ENCODE data around the gene CNTRL.
"Not testable (repeated sequence)": the region's sequence is repeated elsewhere in the genome, so short reads cannot be mapped to it uniquely, and the experiment has no call there.

The CNTRL gene

DNA sequence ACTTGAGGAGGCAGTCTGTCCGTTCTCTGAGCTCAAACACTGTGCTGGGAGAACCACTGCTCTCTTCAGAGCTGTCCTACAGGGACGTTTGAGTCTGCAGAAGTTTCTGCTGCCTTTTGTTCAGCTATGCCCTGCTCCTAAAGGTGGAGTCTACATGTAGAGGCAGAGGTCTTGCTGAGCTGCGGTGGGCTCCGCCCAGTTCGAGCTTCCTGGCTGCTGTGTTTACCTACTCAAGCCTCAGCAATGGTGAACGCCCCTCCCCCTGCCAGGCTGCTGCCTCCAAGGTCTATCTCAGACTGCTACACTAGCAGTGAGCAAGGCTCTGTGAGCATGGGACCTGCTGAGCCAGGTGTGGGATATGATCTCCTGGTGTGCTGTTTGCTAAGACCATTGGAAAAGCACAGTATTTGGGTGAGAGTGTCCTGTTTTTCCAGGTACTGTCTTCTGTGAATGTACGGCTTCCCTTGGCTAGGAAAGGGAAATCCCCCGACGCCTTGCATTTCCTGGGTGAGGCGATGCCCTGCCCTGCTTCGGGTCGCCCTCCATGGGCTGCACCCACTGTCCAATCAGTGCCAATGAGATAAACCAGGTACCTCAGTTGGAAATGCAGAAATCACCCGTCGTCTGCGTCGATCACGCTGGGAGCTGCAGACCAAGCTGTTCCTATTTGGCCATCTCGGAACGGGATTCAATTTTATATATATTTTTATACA, 58.5 kb downstream of the CNTRL start:
- peak; percentile 64 for DNase-seq

GRCh38 chr9:121135642-121136041, 60.9 kb downstream of the CNTRL start:
- DNase-seq, result no peak

- DNase-seq, result no peak
These were observed 63.8 kb downstream of the CNTRL start for GRCh38 chr9:121138561-121138960.

DNA sequence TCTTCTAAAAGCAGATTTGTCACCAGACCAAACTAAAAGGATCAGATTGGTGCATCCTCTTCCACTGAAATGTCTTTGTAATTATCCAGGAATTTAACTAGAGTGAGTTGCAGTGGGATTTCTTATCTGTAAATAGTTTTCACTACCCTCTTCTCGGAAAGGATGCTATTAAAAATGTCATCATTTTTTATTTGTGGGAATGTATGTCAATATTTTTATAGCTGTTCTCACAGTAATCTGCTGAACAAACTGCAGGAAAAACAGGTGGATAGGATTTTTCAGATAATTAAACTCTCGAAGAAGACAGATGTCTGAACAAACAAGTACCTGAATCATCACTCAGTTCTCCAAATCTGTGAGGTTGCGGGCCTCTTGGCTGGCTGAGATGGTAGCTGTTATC, 64.2 kb downstream of the CNTRL start:
- no peak for DNase-seq

DNA sequence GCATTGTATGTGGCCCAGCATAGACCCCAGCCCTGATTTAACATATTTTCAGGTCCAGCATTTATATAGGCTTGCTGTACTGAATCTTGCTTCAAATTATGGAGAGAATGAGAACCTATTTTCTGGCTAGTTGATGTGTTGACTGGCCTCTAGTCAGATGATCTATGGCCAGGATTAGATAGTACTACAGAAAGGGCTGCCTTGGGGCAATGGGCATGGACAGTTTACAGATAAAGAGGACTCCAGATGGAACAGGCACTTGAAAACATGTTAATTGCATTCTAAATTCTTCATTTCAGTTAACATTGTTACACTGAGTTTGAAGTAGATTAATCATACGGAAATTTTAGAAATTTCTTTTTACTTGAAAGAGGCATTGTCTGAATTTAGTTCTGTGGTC, 65.4 kb downstream of the CNTRL start:
- DNase-seq, result no peak

DNA sequence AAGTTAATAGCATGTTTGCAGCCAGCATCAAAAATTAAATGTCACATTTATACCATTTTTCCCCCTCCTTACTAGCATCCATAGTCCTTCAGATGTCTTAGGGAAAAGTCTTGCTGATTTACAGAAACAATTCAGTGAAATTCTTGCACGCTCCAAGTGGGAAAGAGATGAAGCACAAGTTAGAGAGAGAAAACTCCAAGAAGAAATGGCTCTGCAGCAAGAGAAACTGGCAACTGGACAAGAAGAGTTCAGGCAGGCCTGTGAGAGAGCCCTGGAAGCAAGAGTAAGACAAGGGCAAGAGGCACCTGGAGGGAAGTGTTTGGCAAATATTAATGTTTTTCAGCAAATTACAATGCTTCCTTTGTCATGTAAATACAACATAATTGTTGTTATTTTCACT, 66.6 kb downstream of the CNTRL start:
- DNase-seq, result no peak

- no peak for DNase-seq
These were observed 67.0 kb downstream of the CNTRL start for GRCh38 chr9:121141706-121142105.

GRCh38 chr9:121143771-121144170, 69.0 kb downstream of the CNTRL start:
- no peak for DNase-seq

GRCh38 chr9:121144482-121144881, 69.7 kb downstream of the CNTRL start:
- no peak for DNase-seq

DNA sequence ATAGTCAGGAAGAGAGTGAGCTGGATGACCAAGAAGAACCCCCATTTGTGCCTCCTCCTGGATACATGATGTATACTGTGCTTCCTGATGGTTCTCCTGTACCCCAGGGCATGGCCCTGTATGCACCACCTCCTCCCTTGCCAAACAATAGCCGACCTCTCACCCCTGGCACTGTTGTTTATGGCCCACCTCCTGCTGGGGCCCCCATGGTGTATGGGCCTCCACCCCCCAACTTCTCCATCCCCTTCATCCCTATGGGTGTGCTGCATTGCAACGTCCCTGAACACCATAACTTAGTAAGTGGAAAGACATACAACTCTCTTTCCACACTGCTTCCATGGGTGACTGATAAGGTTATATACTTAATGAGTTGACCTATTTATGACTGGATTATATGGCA, 75.4 kb downstream of the CNTRL start:
- DNase-seq, result no peak

GRCh38 chr9:121153642-121154041, 78.9 kb downstream of the CNTRL start:
- DNase-seq, result no peak

DNA sequence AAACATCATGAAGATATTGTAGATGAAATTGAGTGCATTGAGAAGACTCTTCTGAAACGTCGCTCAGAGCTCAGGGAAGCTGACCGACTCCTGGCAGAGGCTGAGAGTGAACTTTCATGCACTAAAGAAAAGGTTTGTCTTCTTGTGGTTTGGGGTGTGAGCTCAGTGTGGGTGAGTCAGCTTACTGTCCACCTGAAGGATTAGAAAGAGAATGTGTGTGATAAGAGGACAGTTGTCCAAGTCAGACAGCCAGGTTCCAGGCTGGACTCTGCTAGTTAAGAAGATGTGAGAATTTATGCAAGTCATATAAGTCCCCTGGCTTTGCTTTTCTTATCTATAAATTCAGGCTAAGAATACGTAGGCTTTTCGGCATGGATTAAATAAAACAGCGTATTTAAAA, 80.0 kb downstream of the CNTRL start:
- DNase-seq, result no peak

DNA sequence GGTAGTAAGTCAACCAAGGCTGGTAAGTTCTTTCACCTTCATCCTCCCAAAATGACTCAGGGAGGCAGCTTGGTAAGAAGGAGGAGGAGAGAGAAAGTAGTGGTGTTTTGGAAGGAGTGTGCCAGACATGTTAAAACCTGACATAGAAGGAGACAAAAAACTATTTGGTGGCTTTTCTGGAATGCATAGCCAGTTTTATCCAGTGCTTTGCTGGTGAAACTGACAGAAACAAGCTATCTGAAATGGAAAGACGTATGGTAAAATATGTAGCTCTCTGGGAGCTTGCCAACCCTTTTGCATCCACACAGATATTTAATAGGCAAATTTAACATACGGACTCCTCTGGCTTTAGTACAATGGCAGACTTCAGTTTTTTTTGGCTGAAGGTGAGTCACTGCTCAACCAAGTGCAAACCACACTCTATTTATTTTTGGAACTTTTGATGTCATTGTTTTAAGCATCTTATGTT, 81.5 kb downstream of the CNTRL start:
- DNase-seq, result peak; percentile 67

- no peak for DNase-seq
These were observed 83.2 kb downstream of the CNTRL start for GRCh38 chr9:121157939-121158338.

DNA sequence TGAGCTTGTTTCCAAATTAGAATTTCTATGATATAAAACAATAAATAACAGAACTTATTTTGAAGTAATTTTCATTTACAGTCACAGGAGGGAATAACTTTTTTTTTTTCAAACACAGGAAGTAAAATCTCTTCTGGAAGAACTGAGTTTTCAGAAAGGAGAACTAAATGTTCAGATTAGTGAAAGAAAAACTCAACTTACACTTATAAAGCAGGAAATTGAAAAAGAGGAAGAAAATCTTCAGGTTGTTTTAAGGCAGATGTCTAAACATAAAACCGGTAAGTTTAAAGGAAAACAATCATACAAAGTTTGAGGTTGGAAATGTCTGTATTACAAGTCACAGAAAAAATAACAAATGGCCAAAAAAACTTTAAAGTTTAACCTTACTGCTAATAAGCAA, 85.3 kb downstream of the CNTRL start:
- DNase-seq, result no peak

DNA sequence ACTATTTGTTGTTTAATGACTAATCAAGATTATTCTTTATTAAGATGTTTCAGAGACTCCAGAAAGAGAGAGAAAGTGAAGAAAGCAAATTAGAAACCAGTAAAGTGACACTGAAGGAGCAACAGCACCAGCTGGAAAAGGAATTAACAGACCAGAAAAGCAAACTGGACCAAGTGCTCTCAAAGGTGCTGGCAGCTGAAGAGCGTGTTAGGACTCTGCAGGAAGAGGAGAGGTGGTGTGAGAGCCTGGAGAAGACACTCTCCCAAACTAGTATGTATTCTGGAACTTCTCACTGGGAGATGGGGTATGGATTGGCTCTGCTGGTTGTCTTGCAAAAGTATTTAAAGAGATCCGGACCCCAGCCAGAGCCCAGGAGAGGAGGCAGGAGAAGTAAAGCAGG, 93.3 kb downstream of the CNTRL start:
- no peak for DNase-seq

- DNase-seq, result no peak
These were observed 94.4 kb downstream of the CNTRL start for GRCh38 chr9:121169094-121169601.

- DNase-seq, result no peak
These were observed 96.5 kb downstream of the CNTRL start for GRCh38 chr9:121171236-121171635.

DNA sequence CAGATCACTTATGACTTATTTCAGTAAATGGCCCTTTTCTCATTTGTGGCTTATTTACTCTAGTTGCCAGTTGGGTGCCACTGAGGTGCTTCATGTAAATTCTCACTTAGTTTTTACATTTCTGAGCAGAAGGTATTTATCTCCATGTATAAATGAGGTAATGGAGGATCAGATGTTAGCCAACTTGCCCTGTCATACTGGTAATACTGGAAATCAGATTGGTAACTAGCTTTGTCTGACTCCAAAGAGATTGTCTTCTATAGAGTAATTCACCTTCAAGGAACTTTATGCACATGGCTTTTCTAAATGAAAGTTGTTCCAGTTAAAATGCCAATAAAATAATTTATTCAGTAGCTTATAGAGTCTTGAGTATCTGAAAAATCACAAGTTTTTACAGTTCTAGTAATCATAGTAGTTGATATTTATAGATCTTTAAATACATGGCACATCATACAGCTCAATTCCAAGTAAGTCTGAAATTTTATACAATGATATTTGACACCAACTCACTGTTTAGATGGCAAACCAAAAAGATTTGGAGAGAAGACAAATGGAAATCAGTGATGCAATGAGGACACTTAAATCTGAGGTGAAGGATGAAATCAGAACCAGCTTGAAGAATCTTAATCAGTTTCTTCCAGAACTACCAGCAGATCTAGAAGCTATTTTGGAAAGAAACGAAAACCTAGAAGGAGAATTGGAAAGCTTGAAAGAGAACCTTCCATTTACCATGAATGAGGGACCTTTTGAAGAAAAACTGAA, 98.2 kb downstream of the CNTRL start:
- no peak for DNase-seq

- no peak for DNase-seq
These were observed 98.7 kb downstream of the CNTRL start for GRCh38 chr9:121173501-121173900.

DNA sequence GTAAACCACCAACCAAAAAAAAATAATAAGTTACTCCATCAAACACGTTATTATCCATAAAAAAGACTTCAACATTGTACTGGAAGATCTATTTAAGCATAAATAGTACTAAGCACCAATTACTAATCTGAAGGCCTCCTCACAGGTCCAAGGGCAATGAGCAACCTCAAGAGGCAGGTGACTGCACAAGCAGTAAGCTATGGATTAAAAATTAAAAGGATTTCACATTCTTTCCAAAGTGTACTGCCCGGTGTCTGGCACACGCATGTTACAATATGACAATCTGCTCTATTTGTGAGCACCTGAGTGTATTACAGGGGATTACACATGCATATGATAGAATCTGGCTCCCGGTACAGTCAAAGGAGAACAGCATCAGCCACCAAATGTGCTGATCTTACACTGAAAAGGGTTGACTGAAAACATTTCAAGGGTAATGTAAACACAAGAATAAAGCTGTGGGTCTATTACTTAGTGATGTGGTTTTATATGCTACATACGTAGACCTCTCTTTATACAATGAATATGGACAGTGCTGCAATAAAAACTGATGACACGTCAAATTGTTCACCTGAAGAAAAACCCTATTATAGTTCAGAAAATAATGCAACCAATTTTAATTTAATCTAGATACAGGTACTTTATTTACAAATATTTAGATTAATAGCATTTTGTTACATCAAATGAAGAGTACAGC, 104.1 kb downstream of the CNTRL start:
- DNase-seq, result no peak

- DNase-seq, result not testable (repeated sequence)
These were observed 104.6 kb downstream of the CNTRL start for GRCh38 chr9:121179373-121179721.

DNA sequence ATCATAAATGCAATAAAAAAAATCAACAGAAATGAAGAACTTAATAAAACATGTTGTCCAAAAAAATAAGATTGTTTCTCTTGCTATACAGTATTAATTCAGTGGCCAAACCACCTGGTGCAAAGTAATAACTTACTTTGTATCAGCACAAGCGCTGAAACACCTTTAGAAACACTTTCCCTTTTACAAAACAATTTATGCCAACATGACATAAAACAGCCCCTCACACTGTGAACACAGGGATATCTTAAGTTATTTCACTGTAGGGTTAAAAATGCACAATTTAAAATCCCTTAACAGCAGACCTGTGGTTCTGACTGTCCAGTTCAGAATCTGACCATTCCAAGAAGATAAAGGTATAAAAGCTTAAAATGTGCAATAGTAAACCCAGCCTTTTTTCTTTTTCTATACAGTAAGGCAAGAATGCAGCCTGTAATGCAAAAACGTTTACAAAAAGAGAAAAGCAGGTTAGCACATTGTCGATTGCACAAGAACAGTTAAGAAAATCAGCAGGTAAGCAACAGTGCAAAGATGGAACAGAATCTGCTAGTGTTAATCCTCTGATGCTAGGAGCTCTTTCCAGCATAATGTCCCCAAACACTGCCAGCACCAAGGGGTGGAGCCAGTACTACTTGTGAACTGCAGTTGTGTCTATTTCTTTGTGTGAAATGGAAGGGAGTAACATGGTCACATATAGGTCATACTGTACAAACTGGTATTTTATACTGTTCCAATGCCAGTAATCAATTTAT, 105.4 kb downstream of the CNTRL start:
- no peak for DNase-seq
